Measurements from ENCODE around the gene HDAC9.

The HDAC9 gene

GRCh38 chr7:18579698-18580097 lies 84.1 kb downstream of the HDAC9 start:
- no peak overlapping the region for H3K4me3 ChIP-seq
- peaks cover 68% of the 10 kb centered on the region for H3K4me1 ChIP-seq
- no peaks in the 10 kb centered on the region for H3K9me3 ChIP-seq
- H3K27me3 ChIP-seq (ENCODE audit: low read depth), result no peaks in the 10 kb centered on the region
- no peak for DNase-seq (ENCODE audit: low spot score in 2 of 2)
- in situ Hi-C loops (cut with MboI; ENCODE audit: low sequenced_read_pairs), result loop anchor here (10.0 kb wide), 1 partner anchor 225 kb away; no protein-coding TSS in a partner anchor
- peaks cover 12% of the 10 kb centered on the region for H3K36me3 ChIP-seq (replicated peaks)

- H3K4me3 ChIP-seq, result no peak overlapping the region
- peak in 1 of 2 experiments; percentile 73 for DNase-seq (ENCODE audit: low spot score in 2 of 2)
- in situ Hi-C loops (cut with MboI; ENCODE audit: low sequenced_read_pairs), result no loop called here
Observed at GRCh38 chr7:18580950-18581349, 85.4 kb downstream of the HDAC9 start.

GRCh38 chr7:18583305-18583704 lies 87.8 kb downstream of the HDAC9 start:
- peaks cover 52% of the 10 kb centered on the region for H3K4me1 ChIP-seq
- in situ Hi-C loops (cut with MboI; ENCODE audit: low sequenced_read_pairs), result no loop called here
- no peaks in the 10 kb centered on the region for H3K27me3 ChIP-seq (ENCODE audit: low read depth)
- peak; percentile 45 to 61 for DNase-seq (ENCODE audit: low spot score in 2 of 2)
- no peak overlapping the region for H3K4me3 ChIP-seq
- H3K36me3 ChIP-seq (replicated peaks), result peaks cover 37% of the 10 kb centered on the region
- no peaks in the 10 kb centered on the region for H3K9me3 ChIP-seq

More at GRCh38 chr7:18580950-18581349, 85.4 kb downstream of the HDAC9 start:
- Histone ChIP-seq H3K4me1 (peaks cover 60% of the 10 kb centered on the region), H3K27me3 (ENCODE audit: low read depth) (no peaks in the 10 kb centered on the region), H3K9me3 (no peaks in the 10 kb centered on the region), H3K36me3 (replicated peaks) (peaks cover 19% of the 10 kb centered on the region)

- peaks cover 98% of the 10 kb centered on the region for H3K36me3 ChIP-seq (replicated peaks)
- H3K4me3 ChIP-seq, result no peak overlapping the region
- DNase-seq (ENCODE audit: low spot score in 2 of 2), result no peak
- in situ Hi-C loops (cut with MboI; ENCODE audit: low sequenced_read_pairs), result no loop called here
- no peaks in the 10 kb centered on the region for H3K4me1 ChIP-seq
- no peaks in the 10 kb centered on the region for H3K9me3 ChIP-seq
- no peaks in the 10 kb centered on the region for H3K27me3 ChIP-seq (ENCODE audit: low read depth)
Observed at GRCh38 chr7:18590241-18590640, 94.7 kb downstream of the HDAC9 start.

- Histone ChIP-seq H3K4me1 (no peaks in the 10 kb centered on the region), H3K4me3 (no peak overlapping the region), H3K36me3 (replicated peaks) (peaks cover 98% of the 10 kb centered on the region), H3K27me3 (ENCODE audit: low read depth) (no peaks in the 10 kb centered on the region), H3K9me3 (no peaks in the 10 kb centered on the region)
- DNase-seq (ENCODE audit: low spot score in 2 of 2), result no peak
- in situ Hi-C loops (cut with MboI; ENCODE audit: low sequenced_read_pairs), result no loop called here
Observed at GRCh38 chr7:18590744-18591340, 95.3 kb downstream of the HDAC9 start.

- no peaks in the 10 kb centered on the region for H3K27me3 ChIP-seq (ENCODE audit: low read depth)
- H3K4me1 ChIP-seq, result no peaks in the 10 kb centered on the region
- H3K36me3 ChIP-seq (replicated peaks), result peaks cover 100% of the 10 kb centered on the region
- no peaks in the 10 kb centered on the region for H3K9me3 ChIP-seq
- in situ Hi-C loops (cut with MboI; ENCODE audit: low sequenced_read_pairs), result no loop called here
- DNase-seq (ENCODE audit: low spot score in 2 of 2), result no peak
- H3K4me3 ChIP-seq, result no peak overlapping the region
Observed at GRCh38 chr7:18593602-18594279, 98.2 kb downstream of the HDAC9 start.

GRCh38 chr7:18597754-18598153 lies 102.2 kb downstream of the HDAC9 start:
- in situ Hi-C loops (cut with MboI; ENCODE audit: low sequenced_read_pairs), result no loop called here
- Histone ChIP-seq H3K4me1 (no peaks in the 10 kb centered on the region), H3K9me3 (peaks cover 5% of the 10 kb centered on the region; the same call in 1 of the 2 replicates), H3K36me3 (replicated peaks) (peaks cover 100% of the 10 kb centered on the region), H3K27me3 (ENCODE audit: low read depth) (no peaks in the 10 kb centered on the region), H3K4me3 (no peak overlapping the region)
- no peak for DNase-seq (ENCODE audit: low spot score in 2 of 2)

GRCh38 chr7:18607025-18607424 lies 111.5 kb downstream of the HDAC9 start:
- in situ Hi-C loops (cut with MboI; ENCODE audit: low sequenced_read_pairs), result no loop called here
- no peaks in the 10 kb centered on the region for H3K27me3 ChIP-seq (ENCODE audit: low read depth)
- no peak overlapping the region for H3K4me3 ChIP-seq
- H3K9me3 ChIP-seq, result no peaks in the 10 kb centered on the region; the same call in 1 of the 2 replicates
- peaks cover 96% of the 10 kb centered on the region for H3K36me3 ChIP-seq (replicated peaks)
- no peak for DNase-seq (ENCODE audit: low spot score in 2 of 2)
- no peaks in the 10 kb centered on the region for H3K4me1 ChIP-seq

GRCh38 chr7:18610331-18610948 lies 114.9 kb downstream of the HDAC9 start:
- peak; percentile 54 to 67 for DNase-seq (ENCODE audit: low spot score in 2 of 2)
- Histone ChIP-seq H3K4me3 (no peak overlapping the region), H3K9me3 (no peaks in the 10 kb centered on the region), H3K36me3 (replicated peaks) (peaks cover 94% of the 10 kb centered on the region), H3K27me3 (ENCODE audit: low read depth) (no peaks in the 10 kb centered on the region), H3K4me1 (peaks cover 18% of the 10 kb centered on the region)
- in situ Hi-C loops (cut with MboI; ENCODE audit: low sequenced_read_pairs), result no loop called here

GRCh38 chr7:18614841-18615240 lies 119.3 kb downstream of the HDAC9 start:
- in situ Hi-C loops (cut with MboI; ENCODE audit: low sequenced_read_pairs), result no loop called here

GRCh38 chr7:18619311-18619710 lies 123.8 kb downstream of the HDAC9 start:
- H3K4me1 ChIP-seq, result peaks cover 8% of the 10 kb centered on the region
- peaks cover 95% of the 10 kb centered on the region for H3K36me3 ChIP-seq (replicated peaks)
- no peaks in the 10 kb centered on the region for H3K9me3 ChIP-seq
- in situ Hi-C loops (cut with MboI; ENCODE audit: low sequenced_read_pairs), result no loop called here
- no peak overlapping the region for H3K4me3 ChIP-seq
- no peaks in the 10 kb centered on the region for H3K27me3 ChIP-seq (ENCODE audit: low read depth)
- no peak for DNase-seq (ENCODE audit: low spot score in 2 of 2)

More at GRCh38 chr7:18614841-18615240, 119.3 kb downstream of the HDAC9 start:
- no peak overlapping the region for H3K4me3 ChIP-seq
- no peaks in the 10 kb centered on the region for H3K27me3 ChIP-seq (ENCODE audit: low read depth)
- H3K36me3 ChIP-seq (replicated peaks), result peaks cover 94% of the 10 kb centered on the region
- H3K9me3 ChIP-seq, result no peaks in the 10 kb centered on the region
- peak in 1 of 2 experiments; percentile 57 for DNase-seq (ENCODE audit: low spot score in 2 of 2)
- H3K4me1 ChIP-seq, result peaks cover 18% of the 10 kb centered on the region

- Histone ChIP-seq H3K4me1 (no peaks in the 10 kb centered on the region), H3K9me3 (no peaks in the 10 kb centered on the region), H3K4me3 (no peak overlapping the region), H3K27me3 (ENCODE audit: low read depth) (no peaks in the 10 kb centered on the region), H3K36me3 (replicated peaks) (peaks cover 92% of the 10 kb centered on the region)
- no peak for DNase-seq (ENCODE audit: low spot score in 2 of 2)
- in situ Hi-C loops (cut with MboI; ENCODE audit: low sequenced_read_pairs), result no loop called here
Observed at GRCh38 chr7:18623389-18623788, 127.8 kb downstream of the HDAC9 start.

- in situ Hi-C loops (cut with MboI; ENCODE audit: low sequenced_read_pairs), result no loop called here
Observed at GRCh38 chr7:18624459-18624858, 128.9 kb downstream of the HDAC9 start.

GRCh38 chr7:18626086-18626485 lies 130.5 kb downstream of the HDAC9 start:
- no peak for DNase-seq (ENCODE audit: low spot score in 2 of 2)
- in situ Hi-C loops (cut with MboI; ENCODE audit: low sequenced_read_pairs), result no loop called here
- H3K9me3 ChIP-seq, result no peaks in the 10 kb centered on the region
- no peak overlapping the region for H3K4me3 ChIP-seq
- H3K4me1 ChIP-seq, result no peaks in the 10 kb centered on the region
- H3K27me3 ChIP-seq (ENCODE audit: low read depth), result no peaks in the 10 kb centered on the region
- H3K36me3 ChIP-seq (replicated peaks), result peaks cover 91% of the 10 kb centered on the region

More at GRCh38 chr7:18624459-18624858, 128.9 kb downstream of the HDAC9 start:
- H3K4me3 ChIP-seq, result no peak overlapping the region
- no peaks in the 10 kb centered on the region for H3K4me1 ChIP-seq
- DNase-seq (ENCODE audit: low spot score in 2 of 2), result no peak
- no peaks in the 10 kb centered on the region for H3K9me3 ChIP-seq
- peaks cover 93% of the 10 kb centered on the region for H3K36me3 ChIP-seq (replicated peaks)
- H3K27me3 ChIP-seq (ENCODE audit: low read depth), result no peaks in the 10 kb centered on the region
